Mucosa of rectum (tissue), 2 donors: ENCODE results near the gene FBXL17.

Experiments
- H3K27ac ChIP-seq, 2 donors: one replicate each; pipeline ENCODE4 v1.7.0; 2013; ENCODE audit warnings: inconsistent platforms in 2 of 2, low read depth in 2 of 2, low read length in 2 of 2
- H3K27me3 ChIP-seq, 2 donors: one replicate each; pipeline ENCODE4 v1.7.0; 2013; ENCODE audit warnings: low read length in 2 of 2; ENCODE audit not compliant: control insufficient read depth in 2 of 2, insufficient read depth in 2 of 2
- H3K36me3 ChIP-seq, 2 donors: one replicate each; pipeline ENCODE4 v1.7.0; 2013; ENCODE audit warnings: low read length in 2 of 2; ENCODE audit not compliant: control insufficient read depth in 2 of 2, insufficient read depth in 2 of 2
- H3K4me1 ChIP-seq, 2 donors: one replicate each; pipeline ENCODE4 v1.7.0; 2013; ENCODE audit warnings: low read length in 2 of 2, mild to moderate bottlenecking in 1 of 2; ENCODE audit not compliant: control insufficient read depth in 2 of 2, insufficient read depth in 2 of 2
- H3K4me3 ChIP-seq, 2 donors: one replicate each; pipeline ENCODE4 v1.7.0; 2013; ENCODE audit warnings: low read length in 2 of 2
- H3K9ac ChIP-seq, 2 donors: one replicate each; pipeline ENCODE4 v1.7.0; 2013; ENCODE audit warnings: low read length in 2 of 2, low read depth in 1 of 2, mild to moderate bottlenecking in 1 of 2
- H3K9me3 ChIP-seq, 2 donors: one replicate each; pipeline ENCODE4 v1.7.0; 2013; ENCODE audit warnings: low read length in 2 of 2; ENCODE audit not compliant: control insufficient read depth in 2 of 2
- donor health status: healthy.
- donor health status: Normal muscosa, but diverticular disease.

FBXL17 gene

DNA sequence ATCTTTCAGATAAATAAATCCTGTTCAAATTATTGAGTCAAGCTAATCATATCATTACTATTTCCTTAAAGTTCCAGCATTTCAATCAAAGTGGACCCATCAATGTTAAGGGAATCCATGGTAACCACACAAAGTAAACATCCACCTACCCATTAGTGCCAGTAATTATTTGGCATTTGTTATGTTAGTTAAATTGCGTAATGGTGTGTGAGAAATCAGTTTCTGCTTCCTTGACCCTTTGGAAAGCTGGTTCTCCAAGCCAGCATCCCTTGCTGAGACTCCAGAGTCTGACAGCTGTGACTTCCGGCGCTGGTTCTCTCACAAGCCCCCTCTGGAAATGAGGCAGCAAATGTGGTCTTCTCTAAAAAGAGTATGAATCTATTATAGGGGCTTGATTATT is 402.6 kb downstream of the FBXL17 start:
- H3K36me3 ChIP-seq, result no peaks in the 10 kb centered on the region
- H3K27ac ChIP-seq, result no peak overlapping the region
- H3K27me3 ChIP-seq, result no peaks in the 10 kb centered on the region
- H3K4me3 ChIP-seq, result no peak overlapping the region
- no peaks in the 10 kb centered on the region for H3K4me1 ChIP-seq
- H3K9me3 ChIP-seq, result no peaks in the 10 kb centered on the region
- no peak overlapping the region for H3K9ac ChIP-seq

- no peaks in the 10 kb centered on the region for H3K27me3 ChIP-seq
- no peaks in the 10 kb centered on the region for H3K9me3 ChIP-seq
- no peak overlapping the region for H3K4me3 ChIP-seq
- no peak overlapping the region for H3K27ac ChIP-seq
- no peak overlapping the region for H3K9ac ChIP-seq
- no peaks in the 10 kb centered on the region for H3K4me1 ChIP-seq
- H3K36me3 ChIP-seq, result no peaks in the 10 kb centered on the region
These were observed 404.3 kb downstream of the FBXL17 start for GRCh38 chr5:107977550-107978071.

DNA sequence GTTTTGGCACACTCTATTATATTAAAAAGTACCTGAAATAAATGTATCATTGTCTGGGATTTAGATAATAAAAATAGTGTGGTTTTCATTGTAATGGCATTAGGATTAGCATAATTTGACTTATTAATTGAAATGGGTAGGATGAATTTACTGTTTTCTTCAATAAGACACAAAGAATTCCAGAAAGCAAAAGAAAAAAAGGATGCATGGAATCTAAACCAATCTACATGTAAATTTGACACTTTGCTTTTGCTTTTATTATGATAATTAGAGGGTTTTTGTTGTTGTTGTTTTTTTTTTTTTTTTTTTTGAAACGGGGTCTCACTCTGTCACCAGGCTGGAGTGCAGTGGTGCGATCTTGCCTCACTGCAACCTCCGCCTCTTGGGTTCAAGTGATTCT is 406.3 kb downstream of the FBXL17 start:
- Histone ChIP-seq H3K9me3 (no peaks in the 10 kb centered on the region), H3K4me3 (no peak overlapping the region), H3K4me1 (no peaks in the 10 kb centered on the region), H3K36me3 (no peaks in the 10 kb centered on the region), H3K27ac (no peak overlapping the region), H3K9ac (no peak overlapping the region), H3K27me3 (no peaks in the 10 kb centered on the region)

- Histone ChIP-seq H3K27me3 (no peaks in the 10 kb centered on the region), H3K4me1 (no peaks in the 10 kb centered on the region), H3K9ac (no peak overlapping the region), H3K9me3 (no peaks in the 10 kb centered on the region), H3K36me3 (no peaks in the 10 kb centered on the region), H3K4me3 (no peak overlapping the region), H3K27ac (no peak overlapping the region)
These were observed 410.1 kb downstream of the FBXL17 start for GRCh38 chr5:107971846-107972245.

- Histone ChIP-seq H3K36me3 (no peaks in the 10 kb centered on the region), H3K4me1 (no peaks in the 10 kb centered on the region), H3K27me3 (no peaks in the 10 kb centered on the region), H3K9me3 (no peaks in the 10 kb centered on the region), H3K27ac (no peak overlapping the region), H3K9ac (no peak overlapping the region), H3K4me3 (no peak overlapping the region)
These were observed 412.1 kb downstream of the FBXL17 start for GRCh38 chr5:107969847-107970246.

DNA sequence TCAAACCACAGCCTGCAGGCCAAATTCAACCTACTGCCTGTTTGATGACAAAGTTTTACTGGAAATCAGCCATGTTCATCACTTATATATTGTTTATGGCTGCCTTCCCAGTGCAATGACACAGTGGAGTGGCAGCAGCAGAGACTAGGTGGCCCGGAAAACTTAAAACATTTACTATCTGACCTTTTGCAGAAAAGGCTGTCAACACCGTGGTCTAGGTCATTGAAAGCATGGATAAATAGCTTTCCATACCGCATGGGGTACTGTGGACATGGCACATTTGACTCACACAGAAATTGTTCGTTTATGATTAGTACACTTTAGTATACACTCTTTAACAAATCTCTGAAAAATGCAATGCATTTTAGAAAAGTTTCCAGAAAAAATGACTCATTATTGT is 412.9 kb downstream of the FBXL17 start:
- H3K9ac ChIP-seq, result no peak overlapping the region
- H3K27me3 ChIP-seq, result no peaks in the 10 kb centered on the region
- no peak overlapping the region for H3K27ac ChIP-seq
- H3K36me3 ChIP-seq, result no peaks in the 10 kb centered on the region
- no peaks in the 10 kb centered on the region for H3K4me1 ChIP-seq
- no peak overlapping the region for H3K4me3 ChIP-seq
- no peaks in the 10 kb centered on the region for H3K9me3 ChIP-seq

GRCh38 chr5:107968406-107968843 is 413.5 kb downstream of the FBXL17 start:
- H3K4me3 ChIP-seq, result no peak overlapping the region
- H3K9me3 ChIP-seq, result no peaks in the 10 kb centered on the region
- no peaks in the 10 kb centered on the region for H3K36me3 ChIP-seq
- no peak overlapping the region for H3K27ac ChIP-seq
- no peaks in the 10 kb centered on the region for H3K4me1 ChIP-seq
- no peaks in the 10 kb centered on the region for H3K27me3 ChIP-seq
- no peak overlapping the region for H3K9ac ChIP-seq

- no peak overlapping the region for H3K9ac ChIP-seq
- H3K36me3 ChIP-seq, result no peaks in the 10 kb centered on the region
- no peaks in the 10 kb centered on the region for H3K9me3 ChIP-seq
- no peaks in the 10 kb centered on the region for H3K27me3 ChIP-seq
- no peak overlapping the region for H3K27ac ChIP-seq
- no peak overlapping the region for H3K4me3 ChIP-seq
- H3K4me1 ChIP-seq, result no peaks in the 10 kb centered on the region
These were observed 415.7 kb downstream of the FBXL17 start for GRCh38 chr5:107966201-107966600.

DNA sequence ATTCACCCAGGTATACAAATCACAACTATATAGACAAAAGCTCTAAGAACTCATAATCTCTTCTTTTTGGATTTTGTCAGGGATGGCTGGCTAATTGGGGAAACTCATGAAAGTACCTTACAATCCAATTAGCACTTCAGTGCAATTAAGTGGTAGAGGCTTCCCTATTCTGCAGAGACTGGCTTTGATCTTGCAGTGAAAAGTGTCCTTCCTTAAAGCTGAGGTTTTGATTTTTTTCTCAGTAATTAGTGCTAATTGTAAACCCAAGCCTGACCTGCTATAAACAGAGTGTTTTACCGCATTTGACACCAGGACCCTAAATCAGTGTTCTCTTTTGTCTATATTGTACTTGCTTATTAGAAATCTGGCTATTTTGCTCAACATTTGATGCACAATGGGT is 417.2 kb downstream of the FBXL17 start:
- H3K9me3 ChIP-seq, result no peaks in the 10 kb centered on the region
- no peaks in the 10 kb centered on the region for H3K4me1 ChIP-seq
- H3K36me3 ChIP-seq, result no peaks in the 10 kb centered on the region
- H3K27me3 ChIP-seq, result no peaks in the 10 kb centered on the region
- no peak overlapping the region for H3K27ac ChIP-seq
- no peak overlapping the region for H3K9ac ChIP-seq
- no peak overlapping the region for H3K4me3 ChIP-seq

GRCh38 chr5:107959573-107960279 is 422.2 kb downstream of the FBXL17 start:
- Histone ChIP-seq H3K9me3 (no peaks in the 10 kb centered on the region), H3K4me3 (no peak overlapping the region), H3K9ac (no peak overlapping the region)

More at GRCh38 chr5:107959573-107960279, 422.2 kb downstream of the FBXL17 start:
- Histone ChIP-seq H3K27ac (no peak overlapping the region), H3K27me3 (no peaks in the 10 kb centered on the region), H3K4me1 (no peaks in the 10 kb centered on the region), H3K36me3 (no peaks in the 10 kb centered on the region)
